Aorta (tissue), 5 donors: ENCODE data around the gene EFCAB6. TPM values are rescaled to one million over a fixed set of nuclear protein-coding genes. Genes with fewer than 3 reads are reported as not detected.

Experiments used
- ATAC-seq: fragments of 200-7000 bp; cut with Tn5 transposase; one replicate; pipeline ENCODE4 v1.9.1; 2022; ENCODE audit warnings: moderate library complexity; ENCODE audit not compliant: low FRiP score
- DNase-seq, 2 donors: peaks; one replicate each; pipeline ENCODE4 v3.0.0-alpha.2; 2020
- H3K27ac ChIP-seq, 2 donors: one replicate each; pipeline ENCODE4 v1.5.1; 2013; ENCODE audit warnings: low read length in 2 of 2, mild to moderate bottlenecking in 2 of 2, moderate library complexity in 2 of 2, control low read depth in 1 of 2, inconsistent platforms in 1 of 2, low read depth in 1 of 2
- H3K27me3 ChIP-seq, 2 donors: one replicate each; pipeline ENCODE4 v1.6.1; 2013; ENCODE audit warnings: control low read depth in 1 of 2, low read length in 1 of 2, mild to moderate bottlenecking in 1 of 2, moderate library complexity in 1 of 2; ENCODE audit not compliant: insufficient read depth in 2 of 2, control insufficient read depth in 1 of 2
- H3K36me3 ChIP-seq, 2 donors: one replicate each; pipeline ENCODE4 v1.6.1; 2013; ENCODE audit warnings: control low read depth in 1 of 2, low read length in 1 of 2, mild to moderate bottlenecking in 1 of 2; ENCODE audit not compliant: insufficient read depth in 2 of 2, control insufficient read depth in 1 of 2
- H3K4me1 ChIP-seq, 2 donors: one replicate each; pipeline ENCODE4 v1.6.1; 2013; ENCODE audit warnings: low read length in 2 of 2, control low read depth in 1 of 2, mild to moderate bottlenecking in 1 of 2, moderate library complexity in 1 of 2; ENCODE audit not compliant: insufficient read depth in 2 of 2, control insufficient read depth in 1 of 2
- H3K4me3 ChIP-seq, 2 donors: one replicate each; pipeline ENCODE4 v1.5.1; 2013; ENCODE audit warnings: low read length in 2 of 2, control low read depth in 1 of 2, mild to moderate bottlenecking in 1 of 2
- H3K9me3 ChIP-seq: one replicate; pipeline ENCODE4 v1.6.1; 2013; ENCODE audit warnings: mild to moderate bottlenecking, low read length; ENCODE audit not compliant: control insufficient read depth
- WGBS, 2 donors: extraction: QIAGEN DNeasy Blood & Tissue Kit; methylation state at CpG; one replicate each; pipeline ENCODE4 v1.1.7; 2013; 5-methylcytosine and 5-hydroxymethylcytosine counted together
- intact Hi-C, 2 donors: fragments of 100-400 bp; cut with DNase I; formaldehyde crosslinking; loops; one replicate each; pipeline versions ENCODE4 v1.14.2 to v1.15.0; 2022
- polyA plus RNA-seq, 2 donors: library from polyadenylated mRNA; stranded (reverse); fragments of 200-250 nt; gene quantifications; one replicate each; pipeline ENCODE4 v1.2.3, GENCODE V29; 2013
- total RNA-seq, 2 donors: library from RNA; stranded (reverse); fragmentation: NEBNext Ultra II Directional; extraction: Animal tissue kit (Norgen Biotek cat#: 25700); gene quantifications; one replicate each; pipeline ENCODE4 v1.2.1, GENCODE V29; 2021
- donor health status: healthy with polysubstance abuse.
- donor health status: Bipolar disorder and iron deficiency.
- donor health status: DM: no; HTN: no; CAD: no.
- donor health status: DM: no; HTN: no; CAD: no.
- donor health status: DM: yes; HTN: yes; CAD: no.

EFCAB6 gene
- total and polyA plus RNA-seq, 4 donors: 0.88 to 2.6 (median 1.8) TPM

DNA sequence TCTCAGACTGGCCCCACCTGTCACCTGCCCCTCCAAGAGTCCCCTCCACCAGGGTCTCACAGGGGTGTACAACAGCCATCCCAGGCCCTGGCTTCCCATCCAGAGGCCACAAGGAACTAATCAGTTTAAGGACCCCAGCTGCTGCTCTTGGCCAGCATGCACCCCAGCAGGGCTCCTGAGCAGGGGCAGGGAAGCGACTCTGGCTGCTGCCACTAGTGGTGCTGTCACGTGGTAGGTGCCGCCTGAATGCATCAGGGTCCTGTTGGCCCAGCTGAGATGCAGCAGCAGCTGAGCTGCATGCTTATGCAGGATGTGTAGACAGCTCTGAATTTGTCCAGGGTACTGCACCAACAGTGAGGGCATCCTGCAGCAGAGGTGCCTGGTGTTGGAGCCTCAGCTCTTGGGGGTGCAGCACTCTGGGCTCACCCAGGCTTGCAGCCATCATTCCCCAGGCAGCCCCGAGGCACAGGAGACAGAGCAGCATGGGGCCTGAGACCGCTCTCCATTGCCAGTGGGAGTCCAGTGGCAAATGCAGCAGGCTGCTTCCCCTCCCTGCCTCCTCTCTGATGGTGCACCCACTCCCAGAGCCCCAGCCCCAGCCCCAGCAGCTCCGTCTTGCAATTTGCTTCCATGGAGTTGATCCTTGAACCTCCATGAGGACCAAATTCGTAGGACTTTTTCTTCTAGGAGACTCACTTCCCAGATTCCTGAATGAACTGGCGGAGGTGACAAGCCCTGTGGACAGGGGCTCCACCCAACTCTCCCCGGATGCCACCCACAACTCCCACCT, 301.6 kb downstream of the EFCAB6 start:
- intact Hi-C loops: no loop called here

DNA sequence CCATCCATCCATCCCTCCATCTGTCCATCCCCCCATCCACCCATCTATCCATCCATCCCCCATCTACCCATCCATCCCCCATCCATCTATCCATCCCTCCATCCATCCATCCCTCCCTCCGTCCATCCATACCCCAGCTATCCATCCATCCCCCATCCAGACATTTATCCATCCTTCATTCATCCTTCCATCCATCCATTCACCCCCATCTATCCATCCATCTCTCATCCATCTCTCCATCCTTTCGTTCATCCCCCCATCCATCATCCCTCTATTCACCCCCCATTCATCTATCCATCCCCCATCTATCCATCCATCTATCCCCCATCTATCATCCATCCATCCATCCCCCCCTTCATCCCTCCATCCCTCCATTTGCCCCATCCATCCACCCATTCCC, 302.8 kb downstream of the EFCAB6 start:
- intact Hi-C loops: no loop called here
- no peaks in the 10 kb centered on the region for H3K9me3 ChIP-seq

More for the DNA sequence above, 301.6 kb downstream of the EFCAB6 start:
- Histone ChIP-seq H3K27ac (no peak overlapping the region), H3K9me3 (no peaks in the 10 kb centered on the region), H3K36me3 (no peaks in the 10 kb centered on the region), H3K4me1 (no peaks in the 10 kb centered on the region), H3K4me3 (no peak overlapping the region), H3K27me3 (no peaks in the 10 kb centered on the region)
- DNase-seq (peak in 1 of 2 donors; percentile 61), ATAC-seq (no peak)
- 68 to 74% methylated on average over 9 of the region's 9 CpGs for WGBS, 2 donors

DNA sequence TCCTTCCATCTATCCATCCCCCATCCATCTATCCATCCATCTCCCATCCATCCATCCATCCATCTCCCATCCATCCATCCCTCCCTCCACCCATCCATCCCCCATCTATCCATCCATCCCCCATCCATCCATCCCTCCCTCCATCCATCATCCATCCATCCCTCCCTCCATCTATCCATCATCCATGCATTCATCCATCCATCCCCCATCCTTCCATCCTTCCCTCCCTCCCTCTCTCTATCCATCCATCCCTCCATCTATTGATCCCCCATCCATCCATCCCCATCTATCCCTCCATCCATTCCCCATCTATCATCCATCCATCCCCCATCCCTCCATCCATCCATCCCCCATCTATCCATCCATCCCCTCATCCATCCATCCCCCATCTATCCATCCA, 303.6 kb downstream of the EFCAB6 start:
- Histone ChIP-seq H3K27me3 (no peaks in the 10 kb centered on the region), H3K4me3 (no peak overlapping the region), H3K36me3 (no peaks in the 10 kb centered on the region), H3K9me3 (no peaks in the 10 kb centered on the region), H3K27ac (no peak overlapping the region), H3K4me1 (no peaks in the 10 kb centered on the region)
- intact Hi-C loops: no loop called here
- DNase-seq: no peak
- ATAC-seq: no peak

More for the DNA sequence above, 302.8 kb downstream of the EFCAB6 start:
- Histone ChIP-seq H3K27ac (no peak overlapping the region), H3K4me3 (no peak overlapping the region), H3K36me3 (no peaks in the 10 kb centered on the region), H3K4me1 (no peaks in the 10 kb centered on the region), H3K27me3 (no peaks in the 10 kb centered on the region)
- WGBS, 2 donors: 90 to 91% methylated on average over 2 of the region's 2 CpGs
- DNase-seq: no peak
- ATAC-seq: no peak

DNA sequence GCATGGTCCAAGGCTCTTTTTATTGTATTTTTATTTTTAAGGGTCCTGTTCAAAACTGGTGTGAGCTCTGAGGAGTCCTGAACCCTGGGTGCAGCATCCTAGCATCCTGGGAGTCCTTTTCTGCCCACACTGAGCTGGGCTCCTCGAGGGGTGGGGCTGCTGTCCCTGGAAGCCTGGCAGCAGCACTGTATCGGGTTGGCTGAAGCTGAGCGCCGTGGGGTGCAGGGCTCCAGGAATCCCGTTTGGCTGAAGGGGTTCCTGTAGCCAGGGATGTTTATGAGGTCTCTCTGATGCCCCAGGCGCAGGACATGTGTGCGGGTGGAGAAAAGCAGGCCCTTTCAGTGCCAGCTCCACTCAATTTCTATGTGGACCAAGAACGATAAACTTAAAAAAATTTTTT, 304.9 kb downstream of the EFCAB6 start:
- H3K36me3 ChIP-seq: no peaks in the 10 kb centered on the region
- no peak overlapping the region for H3K27ac ChIP-seq
- ATAC-seq (no peak), DNase-seq (peak in 1 of 2 donors; percentile 34)
- no peak overlapping the region for H3K4me3 ChIP-seq
- H3K27me3 ChIP-seq: no peaks in the 10 kb centered on the region
- H3K9me3 ChIP-seq: no peaks in the 10 kb centered on the region
- H3K4me1 ChIP-seq: no peaks in the 10 kb centered on the region
- intact Hi-C loops: no loop called here
- 66 to 68% methylated on average over 8 of the region's 8 CpGs for WGBS, 2 donors

DNA sequence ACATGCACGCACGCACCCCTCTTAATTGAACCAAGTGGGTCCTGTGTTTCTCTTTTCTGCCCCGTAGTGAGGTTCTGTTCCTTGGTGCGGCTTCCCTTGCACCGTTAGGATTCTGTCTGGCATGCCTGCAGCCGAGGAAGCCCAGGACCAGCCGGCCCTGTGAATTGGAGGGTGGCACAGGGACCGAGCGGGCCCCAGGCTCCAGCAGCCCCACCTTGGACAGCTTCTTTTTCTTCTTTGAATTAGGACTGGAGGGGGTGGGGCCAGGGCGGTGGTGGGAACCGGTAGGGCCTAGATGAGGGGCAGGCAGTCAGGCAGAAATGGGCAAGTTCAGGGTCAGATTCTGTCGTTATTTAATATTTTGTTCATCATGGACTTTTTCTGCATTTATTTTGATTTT, 305.6 kb downstream of the EFCAB6 start:
- Histone ChIP-seq H3K4me3 (no peak overlapping the region), H3K4me1 (no peaks in the 10 kb centered on the region), H3K36me3 (no peaks in the 10 kb centered on the region), H3K27ac (no peak overlapping the region), H3K9me3 (no peaks in the 10 kb centered on the region), H3K27me3 (no peaks in the 10 kb centered on the region)
- ATAC-seq (no peak), DNase-seq (peak in 1 of 2 donors; percentile 46)
- 73 to 79% methylated on average over 12 of the region's 12 CpGs for WGBS, 2 donors
- intact Hi-C loops: no loop called here

DNA sequence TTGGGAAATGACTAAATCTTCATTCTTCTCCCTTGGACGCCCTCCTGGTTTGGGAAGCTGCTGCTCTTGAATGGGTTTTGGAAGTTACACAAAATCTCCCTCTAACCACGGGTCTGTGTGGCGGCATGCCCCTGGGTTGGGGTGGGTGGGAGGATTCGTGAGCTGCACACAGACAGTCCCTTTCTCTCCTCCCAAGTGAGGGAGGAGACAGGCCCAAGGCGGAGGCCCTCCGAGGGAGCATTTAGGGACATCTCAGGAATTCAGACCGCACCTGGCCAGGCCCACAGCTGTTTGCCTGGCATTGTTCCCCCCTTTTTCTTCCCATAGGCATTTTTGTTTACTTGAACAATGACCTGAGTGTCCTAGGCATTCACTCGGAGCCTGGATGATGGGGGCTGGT, 306.2 kb downstream of the EFCAB6 start:
- Histone ChIP-seq H3K36me3 (no peaks in the 10 kb centered on the region), H3K4me3 (no peak overlapping the region), H3K9me3 (no peaks in the 10 kb centered on the region), H3K27me3 (no peaks in the 10 kb centered on the region), H3K27ac (no peak overlapping the region), H3K4me1 (no peaks in the 10 kb centered on the region)
- intact Hi-C loops: no loop called here
- ATAC-seq (no peak), DNase-seq (peak in 1 of 2 donors; percentile 15)
- WGBS, 2 donors: 70 to 71% methylated on average over 8 of the region's 8 CpGs

DNA sequence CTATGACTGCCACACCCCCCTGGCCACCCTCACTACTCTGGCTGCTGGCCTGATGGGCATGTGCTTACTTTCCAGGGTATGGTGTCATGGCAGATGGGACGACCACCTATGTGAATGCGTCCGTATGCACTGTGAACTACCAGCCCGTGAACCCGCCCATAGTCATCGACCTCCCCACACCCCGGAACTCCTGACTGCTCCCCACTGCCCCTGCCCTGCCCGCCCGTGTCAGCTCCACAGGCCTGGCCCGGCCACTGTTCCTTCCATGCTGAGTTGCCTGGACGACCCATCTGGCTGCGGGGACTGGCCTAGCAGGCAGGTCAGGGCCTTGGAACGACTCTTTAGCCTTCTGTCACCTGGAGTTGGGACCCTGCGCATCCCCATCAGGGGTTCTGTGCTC, 306.7 kb downstream of the EFCAB6 start:
- DNase-seq: peak in 1 of 2 donors; percentile 64
- Histone ChIP-seq H3K9me3 (no peaks in the 10 kb centered on the region), H3K27me3 (no peaks in the 10 kb centered on the region), H3K4me1 (no peaks in the 10 kb centered on the region), H3K36me3 (no peaks in the 10 kb centered on the region), H3K4me3 (no peak overlapping the region), H3K27ac (no peak overlapping the region)
- intact Hi-C loops: no loop called here
- WGBS, 2 donors: 92% methylated on average over 14 of the region's 14 CpGs
- ATAC-seq: no peak

DNA sequence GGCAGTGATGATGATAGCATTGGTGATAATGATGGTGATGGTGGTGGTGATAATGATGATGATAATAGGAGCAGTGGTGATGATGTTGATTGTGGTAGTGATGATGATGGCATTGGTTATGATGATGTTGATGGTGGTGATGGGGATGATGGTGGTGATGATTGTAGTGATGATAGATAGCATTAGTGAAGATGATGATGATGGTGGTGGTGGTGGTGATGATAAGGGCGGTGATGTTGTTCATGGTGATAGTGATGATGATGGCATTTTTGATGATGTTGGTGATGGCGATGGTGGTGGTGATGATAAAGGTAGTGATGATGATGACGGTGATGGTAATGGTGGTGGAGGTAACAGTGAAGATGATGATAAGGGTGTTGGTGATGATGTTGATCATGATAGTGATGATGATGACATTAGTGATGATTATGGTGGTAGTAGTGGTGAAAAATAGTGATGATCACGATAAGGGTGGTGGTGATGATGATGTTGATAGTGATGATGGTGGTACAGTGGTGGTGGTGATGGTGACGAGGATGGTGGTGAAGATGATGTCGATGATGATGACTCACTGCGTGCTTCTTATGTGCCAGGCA, 307.3 kb downstream of the EFCAB6 start:
- ATAC-seq (no peak), DNase-seq (no peak)
- H3K27ac ChIP-seq: no peak overlapping the region
- H3K4me1 ChIP-seq: no peaks in the 10 kb centered on the region
- no peaks in the 10 kb centered on the region for H3K27me3 ChIP-seq
- intact Hi-C loops: no loop called here
- no peaks in the 10 kb centered on the region for H3K36me3 ChIP-seq
- WGBS, 2 donors: 92 to 95% methylated on average over 7 of the region's 7 CpGs
- no peaks in the 10 kb centered on the region for H3K9me3 ChIP-seq
- H3K4me3 ChIP-seq: no peak overlapping the region

DNA sequence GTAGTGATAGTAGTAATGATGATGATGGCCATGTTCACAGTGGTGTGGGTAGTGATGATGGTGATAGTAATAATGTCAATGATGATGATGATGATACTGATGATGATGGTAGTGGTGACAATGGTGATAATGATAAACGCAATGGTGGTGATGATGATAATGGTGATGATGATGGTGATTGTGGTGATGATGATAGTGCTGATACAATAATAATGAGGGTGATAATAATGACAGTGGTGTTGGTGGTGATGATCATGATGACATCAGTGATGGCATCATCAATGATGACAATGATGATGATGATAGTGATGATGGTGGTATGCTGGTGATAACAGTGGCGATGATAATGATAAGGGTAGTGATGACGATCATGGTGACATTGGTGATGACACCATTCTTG, 308.0 kb downstream of the EFCAB6 start:
- H3K27me3 ChIP-seq: no peaks in the 10 kb centered on the region
- no peak overlapping the region for H3K27ac ChIP-seq
- 92 to 94% methylated on average over 3 of the region's 3 CpGs for WGBS, 2 donors
- ATAC-seq (no peak), DNase-seq (no peak)
- H3K9me3 ChIP-seq: no peaks in the 10 kb centered on the region
- H3K36me3 ChIP-seq: no peaks in the 10 kb centered on the region
- H3K4me3 ChIP-seq: no peak overlapping the region
- H3K4me1 ChIP-seq: no peaks in the 10 kb centered on the region
- intact Hi-C loops: no loop called here
